Epithelial cell of proximal tubule (primary cell): ENCODE results near the gene F8. TPM values are rescaled to one million over a fixed set of nuclear protein-coding genes. Genes with fewer than 3 reads are reported as not detected.
"Not testable (repeated sequence)": the region's sequence is repeated elsewhere in the genome, so short reads cannot be mapped to it uniquely, and the experiment has no call there.

Experiments used
- DNase-seq: peaks from one replicate; pipeline ENCODE4 v3.0.0-alpha.2; 2011; ENCODE audit warnings: low read depth
- H3K4me3 ChIP-seq: 2 replicates; pipeline ENCODE4 v1.5.1; 2011; ENCODE audit warnings: low read depth, mild to moderate bottlenecking, low read length
- CTCF ChIP-seq: conservative IDR thresholded peaks from 2 replicates; pipeline ENCODE4 v1.5.1; 2012; ENCODE audit warnings: low read depth, mild to moderate bottlenecking, low read length
- total RNA-seq: library from RNA; depleted of rRNA; stranded (reverse); fragments of >200 nt; gene quantifications from 2 replicates; pipeline ENCODE4 v1.2.3, GENCODE V29; 2015

The F8 gene
- total RNA-seq, 1 donor from 2014 or later = 2.5 TPM

- no peak overlapping the region for H3K4me3 ChIP-seq
- DNase-seq = no peak
- no peak for TF ChIP-seq CTCF
Measured at GRCh38 chrX:154827194-154828015, 195.1 kb downstream of the F8 start.

GRCh38 chrX:154825586-154825985 is 196.9 kb downstream of the F8 start:
- not testable (repeated sequence) for DNase-seq, H3K4me3 ChIP-seq

GRCh38 chrX:154824638-154825037 is 197.9 kb downstream of the F8 start:
- no peak for DNase-seq
- TF ChIP-seq CTCF = no peak
- H3K4me3 ChIP-seq = no peak overlapping the region

GRCh38 chrX:154822029-154822428 is 200.5 kb downstream of the F8 start:
- no peak for TF ChIP-seq CTCF
- no peak for DNase-seq
- H3K4me3 ChIP-seq = no peak overlapping the region

- DNase-seq = no peak
- TF ChIP-seq CTCF = no peak
- H3K4me3 ChIP-seq = no peak overlapping the region
Measured at GRCh38 chrX:154821523-154821922, 201.0 kb downstream of the F8 start.

GRCh38 chrX:154819771-154820341 is 202.7 kb downstream of the F8 start:
- no peak for TF ChIP-seq CTCF
- H3K4me3 ChIP-seq = no peak overlapping the region
- DNase-seq = no peak

GRCh38 chrX:154818916-154819770 is 203.4 kb downstream of the F8 start:
- TF ChIP-seq CTCF = no peak
- no peak for DNase-seq
- H3K4me3 ChIP-seq = no peak overlapping the region

- not testable (repeated sequence) for H3K4me3 ChIP-seq, DNase-seq
Measured at GRCh38 chrX:154817048-154817618, 205.4 kb downstream of the F8 start.

GRCh38 chrX:154816326-154816898 is 206.1 kb downstream of the F8 start:
- DNase-seq, H3K4me3 ChIP-seq: not testable (repeated sequence)
